ENCODE measurements around the gene TNK1.

The TNK1 gene

GRCh38 chr17:7427549-7427948 is 46.7 kb downstream of the TNK1 start:
- H3K36me3 ChIP-seq = no peaks in the 10 kb centered on the region
- H3K27me3 ChIP-seq (ENCODE audit: insufficient read depth, low read depth, severe bottlenecking) = no peaks in the 10 kb centered on the region
- no peak for DNase-seq
- H3K27ac ChIP-seq = no peak overlapping the region
- no peaks in the 10 kb centered on the region for H3K9me3 ChIP-seq (ENCODE audit: severe bottlenecking)
- H3K4me3 ChIP-seq (ENCODE audit: low read depth, low read length) = no peak overlapping the region
- TF ChIP-seq CTCF (IDR thresholded peaks at IDR 0.05; ENCODE audit: low read depth, low read length) = no peak

GRCh38 chr17:7428557-7428956 is 47.7 kb downstream of the TNK1 start, which contains the start of gene SPEM3:
Gene SPEM3, plus strand, starts transcription at chr17:7428857. Its CDS starts 46 bp downstream, at chr17:7428903.
- H3K27me3 ChIP-seq (ENCODE audit: insufficient read depth, low read depth, severe bottlenecking) = no peaks in the 10 kb centered on the region
- H3K9me3 ChIP-seq (ENCODE audit: severe bottlenecking) = no peaks in the 10 kb centered on the region
- no peak within 1 kb of the TSS for H3K4me3 ChIP-seq (ENCODE audit: low read depth, low read length)
- no peak for DNase-seq
- TF ChIP-seq CTCF (IDR thresholded peaks at IDR 0.05; ENCODE audit: low read depth, low read length) = no peak
- no peaks in the 10 kb centered on the region for H3K36me3 ChIP-seq
- no peak within 1 kb of the TSS for H3K27ac ChIP-seq

GRCh38 chr17:7429722-7430121 is 48.8 kb downstream of the TNK1 start:
- no peak overlapping the region for H3K4me3 ChIP-seq (ENCODE audit: low read depth, low read length)
- no peaks in the 10 kb centered on the region for H3K9me3 ChIP-seq (ENCODE audit: severe bottlenecking)
- H3K27ac ChIP-seq = no peak overlapping the region
- no peak for TF ChIP-seq CTCF (IDR thresholded peaks at IDR 0.05; ENCODE audit: low read depth, low read length)
- H3K27me3 ChIP-seq (ENCODE audit: insufficient read depth, low read depth, severe bottlenecking) = no peaks in the 10 kb centered on the region
- H3K36me3 ChIP-seq = no peaks in the 10 kb centered on the region
- DNase-seq = no peak

- H3K4me3 ChIP-seq (ENCODE audit: low read depth, low read length) = no peak overlapping the region
- H3K27me3 ChIP-seq (ENCODE audit: insufficient read depth, low read depth, severe bottlenecking) = peaks cover 1% of the 10 kb centered on the region
- no peaks in the 10 kb centered on the region for H3K9me3 ChIP-seq (ENCODE audit: severe bottlenecking)
- no peak for DNase-seq
- no peak for TF ChIP-seq CTCF (IDR thresholded peaks at IDR 0.05; ENCODE audit: low read depth, low read length)
- H3K36me3 ChIP-seq = no peaks in the 10 kb centered on the region
- H3K27ac ChIP-seq = no peak overlapping the region
Observed at GRCh38 chr17:7431231-7431630, 50.3 kb downstream of the TNK1 start.

GRCh38 chr17:7432296-7432695 is 51.4 kb downstream of the TNK1 start:
- Histone ChIP-seq H3K9me3 (ENCODE audit: severe bottlenecking) (no peaks in the 10 kb centered on the region), H3K4me3 (ENCODE audit: low read depth, low read length) (no peak overlapping the region), H3K27me3 (ENCODE audit: insufficient read depth, low read depth, severe bottlenecking) (peaks cover 5% of the 10 kb centered on the region), H3K27ac (no peak overlapping the region), H3K36me3 (no peaks in the 10 kb centered on the region)
- DNase-seq = no peak
- no peak for TF ChIP-seq CTCF (IDR thresholded peaks at IDR 0.05; ENCODE audit: low read depth, low read length)
